Medulla oblongata (tissue), 1 donor: ENCODE measurements around the gene SOX18.

ENCODE experiments used
- DNase-seq: peaks from one replicate; pipeline ENCODE4 v3.0.0-alpha.2; 2015; ENCODE audit errors: extremely low spot score

SOX18 gene

DNA sequence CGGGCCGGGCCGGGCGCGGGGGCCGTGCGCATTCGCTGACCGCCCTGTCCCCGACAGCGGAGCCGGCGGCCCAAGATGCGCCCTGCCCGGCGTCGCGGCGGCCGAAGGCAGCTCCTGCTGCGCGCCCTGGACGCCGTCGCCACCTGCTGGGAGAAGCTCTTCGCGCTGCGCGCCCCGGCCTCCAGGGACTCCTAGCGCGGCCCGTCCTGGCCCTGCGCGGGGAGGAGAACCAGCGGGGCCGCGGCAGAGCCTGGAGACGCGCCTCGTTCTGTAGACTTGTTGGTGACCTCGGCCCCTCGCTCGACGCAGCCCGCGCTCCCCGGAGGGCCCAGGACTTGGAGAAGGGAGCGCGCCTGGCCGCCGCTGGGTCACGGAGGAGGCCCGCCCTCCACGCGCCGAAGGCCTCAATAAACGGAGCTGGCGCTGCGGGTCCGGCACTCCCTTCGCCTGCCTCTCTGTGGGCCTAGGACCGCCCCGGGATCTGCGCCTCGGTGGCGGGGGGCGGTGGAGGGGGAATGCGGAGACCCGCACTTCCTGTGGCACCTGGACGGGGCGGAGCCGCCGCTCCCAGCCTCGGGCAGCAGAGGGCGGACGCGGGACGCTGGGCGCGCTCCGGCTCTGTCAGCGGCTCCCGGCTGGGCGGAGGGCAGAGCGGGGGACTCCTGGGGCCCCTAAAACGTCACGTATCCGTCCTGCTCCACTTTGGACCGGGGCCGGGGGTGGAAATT, 10.7 kb downstream of the SOX18 start:
- peak; percentile 30 for DNase-seq

- DNase-seq, result no peak
Observed at GRCh38 chr20:64038224-64038564, 11.2 kb downstream of the SOX18 start.

DNA sequence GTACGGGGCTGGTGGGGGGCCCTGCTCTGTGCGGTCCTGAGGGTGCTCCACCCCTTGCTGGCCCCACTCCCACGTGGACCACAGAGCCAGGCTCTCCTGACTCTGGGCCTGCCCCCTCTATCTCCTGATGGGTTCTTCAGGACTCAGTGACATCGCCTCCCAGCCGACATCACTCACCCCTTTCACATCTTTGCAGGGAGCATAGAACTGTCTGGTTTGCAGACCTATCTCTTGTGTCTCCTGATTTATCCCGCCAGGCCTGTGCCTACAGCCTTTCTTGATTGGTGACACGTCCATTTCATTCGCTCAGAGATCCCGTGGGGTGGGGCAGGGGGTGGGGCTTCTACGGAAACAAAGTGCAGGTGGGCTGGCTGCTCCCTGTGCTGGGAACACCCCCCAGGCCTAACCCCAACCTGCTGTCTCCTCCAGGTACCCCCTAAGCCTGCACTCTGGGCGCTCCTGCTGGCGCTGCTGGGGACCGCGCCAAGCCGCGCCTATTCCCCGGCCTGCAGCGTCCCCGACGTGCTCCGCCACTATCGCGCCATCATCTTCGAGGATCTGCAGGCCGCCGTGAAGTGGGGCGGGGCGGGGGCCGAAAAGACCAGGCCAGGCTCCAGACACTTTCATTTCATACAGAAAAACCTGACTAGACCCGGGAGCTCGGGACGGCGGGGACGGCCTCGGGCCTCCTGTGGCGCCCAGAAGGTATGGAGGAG, 11.8 kb downstream of the SOX18 start:
- DNase-seq, result no peak

DNA sequence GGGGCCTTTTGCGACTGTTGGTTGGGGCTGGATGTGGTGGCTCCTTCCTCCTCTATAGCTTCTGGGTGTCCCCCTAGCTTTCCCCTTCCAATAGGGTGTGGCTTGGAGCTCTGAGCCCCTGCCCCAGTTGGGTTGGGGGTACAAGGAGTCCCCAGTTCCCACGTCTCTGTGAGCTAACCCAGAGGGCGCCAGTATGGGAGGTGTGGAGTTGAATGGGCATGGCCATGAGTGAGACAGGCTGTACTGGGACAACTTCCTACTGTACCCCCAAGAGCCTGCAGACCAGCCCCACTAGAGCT, 12.3 kb downstream of the SOX18 start:
- no peak for DNase-seq

- no peak for DNase-seq
Observed at GRCh38 chr20:64036346-64037198, 12.9 kb downstream of the SOX18 start.

DNA sequence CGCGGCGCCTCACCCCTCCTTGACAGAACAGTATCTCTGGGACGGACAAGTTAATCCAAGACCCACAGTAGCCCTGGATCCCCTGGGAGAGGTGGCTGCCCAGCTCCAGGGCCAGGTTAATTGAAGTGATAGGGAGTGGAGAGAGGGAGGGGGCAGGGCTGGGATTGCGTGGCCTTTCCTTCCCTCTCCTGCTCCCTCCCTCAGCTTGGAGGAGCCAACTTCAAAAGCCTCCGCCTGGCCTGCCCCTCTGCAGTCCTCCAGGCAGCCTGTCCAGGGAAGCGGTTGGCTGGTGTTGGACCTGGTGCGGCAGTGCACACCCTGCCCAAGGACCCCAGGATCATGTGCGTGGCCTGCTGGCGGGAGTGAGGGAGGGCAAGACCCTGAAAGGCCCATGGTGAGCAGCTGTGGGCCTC, 13.5 kb downstream of the SOX18 start, which contains the start of gene C20orf204:
C20orf204 (plus strand) TSS at position 250 of the 413 bp plus-strand sequence; CDS start at position 392, 142 bp downstream.
- no peak for DNase-seq

GRCh38 chr20:64035066-64035932, 14.1 kb downstream of the SOX18 start:
- no peak for DNase-seq

DNA sequence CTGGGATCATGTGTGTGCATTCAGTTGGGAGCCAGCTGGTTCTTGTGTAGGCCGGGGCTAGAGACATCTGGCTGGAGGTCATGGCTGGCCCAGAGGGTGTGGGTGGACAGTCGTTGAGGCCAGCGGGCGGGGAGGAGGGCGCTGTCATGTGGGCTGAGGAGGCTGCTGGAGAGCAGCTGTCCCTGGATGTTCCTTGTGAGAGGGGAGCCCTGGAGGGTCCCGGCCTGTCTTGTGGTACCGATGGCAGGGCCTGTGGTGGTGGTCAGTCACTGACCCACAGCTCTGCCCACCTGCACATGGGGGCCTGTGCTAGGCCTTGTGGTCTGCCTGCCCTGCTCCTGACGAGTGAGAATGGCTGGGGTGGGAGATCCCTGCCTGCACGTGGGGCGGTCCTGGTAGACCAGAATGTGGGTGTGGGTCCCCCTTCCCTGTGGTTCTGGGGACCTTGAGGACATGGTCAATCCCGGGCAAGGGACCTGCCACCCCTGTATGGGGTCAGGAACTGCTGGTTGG, 15.4 kb downstream of the SOX18 start:
- DNase-seq, result no peak

GRCh38 chr20:64032706-64033624, 16.5 kb downstream of the SOX18 start:
- DNase-seq, result no peak

DNA sequence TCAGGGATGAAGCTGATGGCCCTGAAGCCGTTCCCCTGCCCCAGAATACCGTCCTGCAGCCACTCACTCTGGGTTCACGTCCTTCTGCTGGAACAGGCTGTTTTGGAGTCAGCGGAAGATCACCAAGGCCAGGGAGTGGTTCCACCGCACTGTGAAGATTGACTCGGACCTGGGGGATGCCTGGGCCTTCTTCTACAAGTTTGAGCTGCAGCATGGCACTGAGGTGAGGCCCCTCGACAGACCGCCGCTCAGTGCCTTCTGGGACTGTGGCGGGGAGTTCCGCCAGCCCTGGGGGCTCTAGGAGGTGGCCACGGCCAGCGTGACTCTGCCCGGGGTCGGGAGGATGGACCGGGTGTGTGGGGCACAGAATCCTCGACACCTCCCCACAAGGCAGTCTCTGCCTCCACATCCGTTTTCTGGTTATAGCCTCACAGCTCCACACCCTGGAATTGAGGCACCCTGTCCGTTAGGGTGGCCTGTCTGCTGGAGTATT, 17.6 kb downstream of the SOX18 start:
- no peak for DNase-seq

DNA sequence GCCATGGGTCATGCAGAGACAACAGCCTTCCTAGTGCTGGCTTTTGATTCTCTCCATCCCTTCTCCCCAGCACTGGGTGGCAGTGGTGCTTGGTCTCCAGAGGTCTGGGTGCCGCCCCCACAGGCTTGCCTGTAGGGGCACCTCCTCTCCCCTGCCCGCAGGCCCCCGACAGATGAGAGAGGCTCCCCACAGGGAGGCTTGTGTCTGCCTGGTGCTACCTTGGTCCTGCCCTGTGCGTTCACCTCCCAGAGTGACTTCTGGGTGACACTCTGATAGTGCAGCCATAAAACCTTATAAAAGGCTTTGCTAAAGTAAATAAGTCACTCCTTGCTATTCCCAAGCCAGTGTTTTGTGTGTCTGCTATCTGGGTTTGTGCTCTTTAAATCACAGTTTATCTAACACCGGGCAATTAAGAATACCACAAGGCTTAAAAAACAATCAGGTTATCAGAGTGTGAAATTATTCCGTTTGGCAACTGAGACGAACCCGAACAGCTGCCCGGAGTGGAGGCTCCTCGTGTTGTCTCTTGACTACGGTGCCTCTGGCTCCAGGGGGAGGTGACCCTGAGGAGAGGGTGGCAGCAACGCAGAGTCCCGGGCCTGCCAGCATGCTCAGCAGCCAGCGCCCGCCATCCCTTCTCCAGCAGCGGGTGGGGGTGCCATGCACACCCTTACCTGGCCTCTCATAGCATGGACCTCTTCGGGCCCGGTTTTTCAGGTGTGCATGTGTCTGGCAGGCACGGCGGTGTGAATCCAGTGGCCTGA, 18.9 kb downstream of the SOX18 start:
- DNase-seq, result no peak

- DNase-seq, result no peak
Observed at GRCh38 chr20:64029293-64030117, 19.9 kb downstream of the SOX18 start.

GRCh38 chr20:64027981-64028685, 21.3 kb downstream of the SOX18 start:
- no peak for DNase-seq

DNA sequence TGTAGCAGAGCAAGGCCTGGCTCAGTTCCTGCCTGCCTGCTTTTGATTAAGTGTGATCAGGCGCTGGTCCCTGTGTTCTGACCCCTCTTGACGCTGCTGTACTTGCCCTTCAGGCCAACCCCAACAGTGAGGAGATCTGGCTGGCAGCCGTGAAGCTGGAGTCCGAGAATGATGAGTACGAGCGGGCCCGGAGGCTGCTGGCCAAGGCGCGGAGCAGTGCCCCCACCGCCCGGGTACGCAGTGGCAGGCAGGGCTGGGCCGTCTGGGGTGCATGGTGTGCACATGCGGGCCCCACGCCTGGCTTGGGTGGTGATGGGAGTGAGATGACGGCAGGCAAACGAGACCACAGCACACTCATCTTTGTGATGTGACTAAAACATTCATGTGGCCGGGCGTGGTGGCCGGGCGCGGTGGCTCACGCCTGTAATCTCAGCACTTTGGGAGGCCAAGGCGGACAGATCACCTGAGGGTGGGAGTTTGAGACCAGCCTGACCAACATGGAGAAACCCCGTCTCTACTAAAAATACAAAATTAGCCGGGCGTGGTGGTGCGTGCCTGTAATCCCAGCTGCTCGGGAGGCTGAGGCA, 23.5 kb downstream of the SOX18 start:
- no peak for DNase-seq

- no peak for DNase-seq
Observed at GRCh38 chr20:64025101-64025825, 24.2 kb downstream of the SOX18 start.

- no peak for DNase-seq
Observed at GRCh38 chr20:64024141-64024990, 25.1 kb downstream of the SOX18 start.
